Measurements from ENCODE around the gene SLC35A4.

Gene SLC35A4

GRCh38 chr5:140555747-140556312 is 8.8 kb upstream of the SLC35A4 start:
- no peak for TF ChIP-seq CTCF (IDR thresholded peaks at IDR 0.05)
- Histone ChIP-seq H3K4me1 (ENCODE audit: control insufficient read depth in 1 of 2, insufficient read depth in 1 of 2, low read depth in 1 of 2, low read length in 1 of 2) (peaks cover 54 to 55% of the 10 kb centered on the region in 2 experiments), H3K27ac (peak overlapping the region; percentile 97)

GRCh38 chr5:140556438-140556837 is 8.2 kb upstream of the SLC35A4 start:
- peaks cover 8% of the 10 kb centered on the region for H3K36me3 ChIP-seq
- H3K4me3 ChIP-seq (ENCODE audit: low read depth in 1 of 2, low read length in 1 of 2) = peak overlapping the region; percentile 79 to 85
- no peak for TF ChIP-seq CTCF (IDR thresholded peaks at IDR 0.05)
- peak overlapping the region; percentile 97 for H3K27ac ChIP-seq
- H3K27me3 ChIP-seq = no peaks in the 10 kb centered on the region
- H3K9me3 ChIP-seq = no peaks in the 10 kb centered on the region
- H3K4me1 ChIP-seq (ENCODE audit: control insufficient read depth in 1 of 2, insufficient read depth in 1 of 2, low read depth in 1 of 2, low read length in 1 of 2) = peaks cover 54 to 55% of the 10 kb centered on the region in 2 experiments

More at GRCh38 chr5:140555747-140556312, 8.8 kb upstream of the SLC35A4 start:
- Histone ChIP-seq H3K27me3 (no peaks in the 10 kb centered on the region), H3K9me3 (no peaks in the 10 kb centered on the region), H3K36me3 (peaks cover 14% of the 10 kb centered on the region), H3K4me3 (ENCODE audit: low read depth in 1 of 2, low read length in 1 of 2) (peak overlapping the region; percentile 79 to 85)

- H3K4me1 ChIP-seq (ENCODE audit: control insufficient read depth in 1 of 2, insufficient read depth in 1 of 2, low read depth in 1 of 2, low read length in 1 of 2) = peaks cover 54 to 55% of the 10 kb centered on the region in 2 experiments
These were observed 7.4 kb upstream of the SLC35A4 start, which contains the start of gene SRA1 for GRCh38 chr5:140557136-140557805. Gene SRA1, minus strand, starts transcription at chr5:140557473. Its CDS starts 21 bp downstream, at chr5:140557452.

GRCh38 chr5:140557965-140558364 is 6.7 kb upstream of the SLC35A4 start:
- peaks cover 50% of the 10 kb centered on the region in 2 experiments for H3K4me1 ChIP-seq (ENCODE audit: control insufficient read depth in 1 of 2, insufficient read depth in 1 of 2, low read depth in 1 of 2, low read length in 1 of 2)

More at GRCh38 chr5:140557136-140557805, 7.4 kb upstream of the SLC35A4 start, which contains the start of gene SRA1:
- no peaks in the 10 kb centered on the region for H3K27me3 ChIP-seq
- no peaks in the 10 kb centered on the region for H3K9me3 ChIP-seq
- peak within 1 kb of the TSS; percentile 97 for H3K27ac ChIP-seq
- peak; percentile 28 for TF ChIP-seq CTCF (IDR thresholded peaks at IDR 0.05)
- H3K36me3 ChIP-seq = no peaks in the 10 kb centered on the region
- H3K4me3 ChIP-seq (ENCODE audit: low read depth in 1 of 2, low read length in 1 of 2) = peak within 1 kb of the TSS; percentile 79 to 85

GRCh38 chr5:140558542-140558941 is 6.1 kb upstream of the SLC35A4 start:
- Histone ChIP-seq H3K4me1 (ENCODE audit: control insufficient read depth in 1 of 2, insufficient read depth in 1 of 2, low read depth in 1 of 2, low read length in 1 of 2) (peaks cover 48 to 49% of the 10 kb centered on the region in 2 experiments), H3K9me3 (no peaks in the 10 kb centered on the region), H3K4me3 (ENCODE audit: low read depth in 1 of 2, low read length in 1 of 2) (no peak overlapping the region), H3K27ac (peak overlapping the region; percentile 97), H3K36me3 (no peaks in the 10 kb centered on the region), H3K27me3 (no peaks in the 10 kb centered on the region)
- TF ChIP-seq CTCF (IDR thresholded peaks at IDR 0.05) = no peak

More at GRCh38 chr5:140557965-140558364, 6.7 kb upstream of the SLC35A4 start:
- H3K27ac ChIP-seq = peak overlapping the region; percentile 97
- no peaks in the 10 kb centered on the region for H3K9me3 ChIP-seq
- no peaks in the 10 kb centered on the region for H3K36me3 ChIP-seq
- H3K27me3 ChIP-seq = no peaks in the 10 kb centered on the region
- H3K4me3 ChIP-seq (ENCODE audit: low read depth in 1 of 2, low read length in 1 of 2) = peak overlapping the region; percentile 79 to 85
- no peak for TF ChIP-seq CTCF (IDR thresholded peaks at IDR 0.05)

Data from neutrophil (primary cell).